Uterus (tissue), 4 donors: ENCODE results near the gene SCFD2. TPM values are rescaled to one million over a fixed set of nuclear protein-coding genes. Genes with fewer than 3 reads are reported as not detected.

Experiments
- DNase-seq, 2 donors: peaks; one replicate each; pipeline ENCODE4 v3.0.0-alpha.2; 2019 to 2020
- H3K27ac ChIP-seq, 2 donors: fragments of 200-600 bp; sonication (generic); 1 replicate in 1 of 2; 2 replicates in 1 of 2; pipeline ENCODE4 v1.5.1; 2016 to 2018
- H3K27me3 ChIP-seq, 2 donors: fragments of 200-600 bp; sonication (generic); one replicate each; pipeline ENCODE4 v1.5.1; 2018 to 2019; ENCODE audit warnings: control low read depth in 1 of 2
- H3K36me3 ChIP-seq, 2 donors: fragments of 200-600 bp; sonication (generic); one replicate each; pipeline ENCODE4 v1.5.1; 2019; ENCODE audit warnings: control low read depth in 1 of 2
- H3K4me1 ChIP-seq, 2 donors: fragments of 200-600 bp; sonication (generic); one replicate each; pipeline ENCODE4 v1.5.1; 2018 to 2019; ENCODE audit warnings: control low read depth in 1 of 2
- H3K4me3 ChIP-seq, 2 donors: fragments of 200-600 bp; sonication (generic); 1 replicate in 1 of 2; 2 replicates in 1 of 2; pipeline ENCODE4 v1.5.1; 2018 to 2019; ENCODE audit warnings: mild to moderate bottlenecking in 1 of 2
- H3K9me3 ChIP-seq, 2 donors: fragments of 200-600 bp; sonication (generic); one replicate each; pipeline ENCODE4 v1.5.1; 2019; ENCODE audit warnings: control low read depth in 1 of 2
- POLR2A ChIP-seq, 2 donors: fragments of 450-650 bp; IDR thresholded peaks; one replicate each; pipeline ENCODE4 v1.6.1; 2016; ENCODE audit warnings: antibody characterized with exemption in 2 of 2, mild to moderate bottlenecking in 1 of 2, moderate library complexity in 1 of 2
- intact Hi-C: fragments of 100-400 bp; cut with DNase I; formaldehyde crosslinking; loops from one replicate; pipeline ENCODE4 v1.15.1; 2023; ENCODE audit warnings: low total_unique reads
- total RNA-seq, 4 donors: library from RNA; depleted of rRNA in 3 of 4; stranded (reverse); fragments of >200 nt in 3 of 4; gene quantifications; one replicate each; pipeline versions ENCODE4 v1.1.0 to v1.2.4, GENCODE V29; 2014 to 2023
- TF ChIP-seq, protein P1 (sequence below), 4 experiments: fragments of 200-600 bp in 2 of 4; fragments of 450-650 bp in 2 of 4; sonication (generic) in 2 of 4; IDR thresholded peaks; one replicate each; pipeline ENCODE4 v1.5.1; 2016 to 2019; ENCODE audit warnings: antibody characterized with exemption in 4 of 4, mild to moderate bottlenecking in 2 of 4, moderate library complexity in 1 of 4
- donor health status: DM: yes; HTN: yes; CAD: no.

Gene SCFD2
- total RNA-seq, 4 donors from 2014 or later: 19.6 to 36.2 (median 24.5) TPM

DNA sequence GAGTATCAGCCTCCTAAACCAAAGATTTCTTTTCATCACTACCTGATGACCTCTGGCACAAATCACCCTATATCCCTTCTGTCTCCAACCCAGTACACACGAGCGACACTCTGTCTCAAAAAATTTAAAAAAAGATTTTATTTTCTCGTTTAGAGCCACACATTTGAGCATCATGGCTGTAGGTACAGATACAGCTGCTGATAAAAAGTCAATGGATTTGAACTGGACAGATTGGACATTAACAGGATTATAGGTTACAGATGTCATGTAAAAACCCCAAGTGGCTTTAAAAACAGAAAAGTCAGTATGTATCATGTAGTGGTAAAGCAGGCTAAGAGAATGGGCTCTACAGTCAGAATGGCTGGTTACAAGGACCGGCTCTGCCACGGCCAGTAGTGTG is 171.1 kb downstream of the SCFD2 start:
- H3K4me1 ChIP-seq: no peaks in the 10 kb centered on the region
- H3K9me3 ChIP-seq: no peaks in the 10 kb centered on the region
- no peaks in the 10 kb centered on the region for H3K27me3 ChIP-seq
- H3K4me3 ChIP-seq: no peak overlapping the region
- TF ChIP-seq, protein P1, sequence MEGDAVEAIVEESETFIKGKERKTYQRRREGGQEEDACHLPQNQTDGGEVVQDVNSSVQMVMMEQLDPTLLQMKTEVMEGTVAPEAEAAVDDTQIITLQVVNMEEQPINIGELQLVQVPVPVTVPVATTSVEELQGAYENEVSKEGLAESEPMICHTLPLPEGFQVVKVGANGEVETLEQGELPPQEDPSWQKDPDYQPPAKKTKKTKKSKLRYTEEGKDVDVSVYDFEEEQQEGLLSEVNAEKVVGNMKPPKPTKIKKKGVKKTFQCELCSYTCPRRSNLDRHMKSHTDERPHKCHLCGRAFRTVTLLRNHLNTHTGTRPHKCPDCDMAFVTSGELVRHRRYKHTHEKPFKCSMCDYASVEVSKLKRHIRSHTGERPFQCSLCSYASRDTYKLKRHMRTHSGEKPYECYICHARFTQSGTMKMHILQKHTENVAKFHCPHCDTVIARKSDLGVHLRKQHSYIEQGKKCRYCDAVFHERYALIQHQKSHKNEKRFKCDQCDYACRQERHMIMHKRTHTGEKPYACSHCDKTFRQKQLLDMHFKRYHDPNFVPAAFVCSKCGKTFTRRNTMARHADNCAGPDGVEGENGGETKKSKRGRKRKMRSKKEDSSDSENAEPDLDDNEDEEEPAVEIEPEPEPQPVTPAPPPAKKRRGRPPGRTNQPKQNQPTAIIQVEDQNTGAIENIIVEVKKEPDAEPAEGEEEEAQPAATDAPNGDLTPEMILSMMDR (IDR thresholded peaks at IDR 0.05): no peak
- no peak for TF ChIP-seq POLR2A (IDR thresholded peaks at IDR 0.05)
- intact Hi-C loops: loop anchor here (10.0 kb wide), 1 partner anchor 1040 kb away; no protein-coding TSS in a partner anchor
- no peaks in the 10 kb centered on the region for H3K36me3 ChIP-seq
- DNase-seq: no peak
- no peak overlapping the region for H3K27ac ChIP-seq

DNA sequence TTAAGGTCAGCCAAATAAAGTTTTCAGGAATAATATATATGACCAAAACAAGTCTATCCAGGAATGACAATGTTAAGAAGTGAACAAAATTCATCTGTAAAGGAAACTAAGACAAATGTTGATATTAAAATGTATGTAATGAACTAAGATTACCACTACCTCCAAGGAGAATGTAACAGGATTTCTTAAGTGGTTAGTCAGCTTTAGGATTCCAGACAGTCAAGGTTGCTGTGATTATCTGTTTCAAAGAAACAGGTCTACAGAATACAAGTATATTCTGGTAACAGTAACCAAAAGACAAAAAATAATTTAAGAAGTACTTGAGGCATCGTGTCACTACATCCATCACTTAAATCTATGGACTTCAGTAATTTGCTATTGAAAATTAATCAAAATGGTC is 172.8 kb downstream of the SCFD2 start:
- intact Hi-C loops: loop anchor here (10.0 kb wide), 1 partner anchor 1042 kb away; no protein-coding TSS in a partner anchor
- Histone ChIP-seq H3K27ac (no peak overlapping the region), H3K4me1 (no peaks in the 10 kb centered on the region), H3K27me3 (no peaks in the 10 kb centered on the region), H3K4me3 (no peak overlapping the region), H3K36me3 (no peaks in the 10 kb centered on the region), H3K9me3 (no peaks in the 10 kb centered on the region)
- no peak for TF ChIP-seq POLR2A (IDR thresholded peaks at IDR 0.05)
- TF ChIP-seq, protein P1 (IDR thresholded peaks at IDR 0.05): no peak
- no peak for DNase-seq

DNA sequence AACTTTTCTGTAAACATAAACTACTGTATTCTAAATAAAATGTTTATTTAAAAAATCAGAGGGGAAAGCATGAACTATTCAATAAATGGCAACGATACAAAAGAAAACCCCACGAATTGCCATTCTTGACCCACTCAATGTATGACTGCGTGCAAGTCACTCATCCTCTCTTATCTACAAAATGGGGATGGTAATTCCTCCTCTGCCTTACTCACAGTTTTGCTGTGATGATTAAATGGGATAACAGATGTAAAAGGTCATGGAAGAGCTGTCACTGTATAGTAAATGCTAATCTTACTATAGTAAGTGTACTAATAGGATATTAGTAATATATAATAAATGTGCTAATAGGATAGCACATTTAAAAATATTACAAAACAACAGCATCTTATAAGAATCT is 173.4 kb downstream of the SCFD2 start:
- TF ChIP-seq, protein P1 (IDR thresholded peaks at IDR 0.05): no peak
- no peak for TF ChIP-seq POLR2A (IDR thresholded peaks at IDR 0.05)
- no peaks in the 10 kb centered on the region for H3K9me3 ChIP-seq
- no peak overlapping the region for H3K4me3 ChIP-seq
- no peaks in the 10 kb centered on the region for H3K36me3 ChIP-seq
- H3K4me1 ChIP-seq: no peaks in the 10 kb centered on the region
- no peak overlapping the region for H3K27ac ChIP-seq
- intact Hi-C loops: loop anchor here (10.0 kb wide), 1 partner anchor 1042 kb away; no protein-coding TSS in a partner anchor
- DNase-seq: no peak
- H3K27me3 ChIP-seq: no peaks in the 10 kb centered on the region

DNA sequence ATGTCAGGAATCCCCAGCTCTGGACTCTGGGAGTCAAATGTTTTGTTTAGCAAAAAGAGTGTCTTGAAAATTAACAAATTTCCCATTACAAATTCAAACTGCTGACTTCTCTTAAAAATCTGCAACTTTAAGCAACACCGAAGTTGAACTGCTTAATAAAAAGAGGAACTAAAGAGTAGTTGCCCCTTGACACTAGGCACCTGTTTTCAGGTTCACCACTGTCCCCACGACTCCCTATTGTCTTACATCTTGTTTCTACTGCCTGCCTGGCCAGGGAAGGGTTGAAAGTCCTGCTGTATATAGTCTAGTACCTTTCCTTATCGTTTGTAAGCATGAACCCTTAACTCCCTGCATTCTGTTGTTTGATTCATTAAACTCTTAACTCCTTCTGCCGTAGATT is 173.9 kb downstream of the SCFD2 start:
- H3K27ac ChIP-seq: no peak overlapping the region
- TF ChIP-seq, protein P1 (IDR thresholded peaks at IDR 0.05): no peak
- no peaks in the 10 kb centered on the region for H3K36me3 ChIP-seq
- intact Hi-C loops: loop anchor here (10.0 kb wide), 1 partner anchor 1043 kb away; no protein-coding TSS in a partner anchor
- H3K27me3 ChIP-seq: no peaks in the 10 kb centered on the region
- no peak for DNase-seq
- H3K9me3 ChIP-seq: no peaks in the 10 kb centered on the region
- no peak overlapping the region for H3K4me3 ChIP-seq
- no peaks in the 10 kb centered on the region for H3K4me1 ChIP-seq

DNA sequence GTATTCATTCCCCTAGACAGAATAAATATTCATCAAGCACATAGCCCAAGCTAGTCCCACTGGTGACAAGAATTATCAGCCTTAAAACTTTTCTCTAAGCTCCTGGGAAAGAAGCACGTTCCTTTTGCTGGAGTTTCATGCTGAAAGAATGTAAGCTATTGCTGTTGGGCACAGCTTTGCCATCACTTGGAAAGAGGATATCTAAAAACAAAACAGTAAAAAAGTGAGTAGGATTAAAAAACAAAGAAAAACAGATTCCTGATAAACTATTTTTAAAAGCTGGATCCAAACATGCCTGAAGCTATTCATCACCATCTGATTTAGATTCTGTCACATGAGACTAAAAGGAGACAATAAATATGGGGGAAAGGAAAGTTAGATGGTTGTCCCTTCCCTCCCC is 176.8 kb downstream of the SCFD2 start:
- Histone ChIP-seq H3K36me3 (no peaks in the 10 kb centered on the region), H3K9me3 (no peaks in the 10 kb centered on the region), H3K4me1 (no peaks in the 10 kb centered on the region), H3K4me3 (no peak overlapping the region), H3K27ac (no peak overlapping the region), H3K27me3 (no peaks in the 10 kb centered on the region)
- no peak for TF ChIP-seq POLR2A (IDR thresholded peaks at IDR 0.05)
- TF ChIP-seq, protein P1 (IDR thresholded peaks at IDR 0.05): no peak
- no peak for DNase-seq
- intact Hi-C loops: no loop called here
